Stimulated activated CD8-positive, alpha-beta memory T cell treated with anti-CD3 and anti-CD28 coated beads, Interleukin-7, amount 100 ng/mL, for 48 hours (primary cell): ENCODE results near the gene DPH6.

Experiments used
- DNase-seq, 2 donors: peaks; one replicate each; pipeline ENCODE4 v3.0.0-alpha.2; 2020; ENCODE audit warnings: low read depth in 1 of 2; ENCODE audit errors: extremely low read depth in 1 of 2

Gene DPH6

DNA sequence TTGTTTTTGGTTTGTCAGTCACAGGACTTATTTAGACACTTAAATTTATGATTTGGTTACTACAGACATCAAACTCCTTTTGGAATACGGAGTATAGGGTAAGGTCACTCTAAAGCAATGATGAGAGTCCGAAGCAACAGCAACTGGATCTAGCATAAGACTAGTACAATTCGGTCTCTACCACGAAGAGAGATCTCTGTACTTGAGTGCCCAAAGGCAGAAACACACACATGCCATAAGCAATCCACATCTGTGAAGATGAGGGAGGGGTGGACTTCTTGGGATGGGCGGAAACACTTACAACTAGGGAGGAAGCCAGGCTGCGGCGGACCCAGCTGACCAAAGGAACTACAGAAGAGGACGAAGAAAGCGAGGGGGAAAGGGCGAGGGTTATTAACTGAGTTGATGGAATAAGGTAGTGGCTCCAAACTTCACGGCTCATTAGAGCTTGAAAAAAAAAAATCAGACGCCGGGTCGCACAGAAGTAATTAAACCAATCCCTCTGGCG is 595 bp downstream of the DPH6 start:
- DNase-seq: no peak

DNA sequence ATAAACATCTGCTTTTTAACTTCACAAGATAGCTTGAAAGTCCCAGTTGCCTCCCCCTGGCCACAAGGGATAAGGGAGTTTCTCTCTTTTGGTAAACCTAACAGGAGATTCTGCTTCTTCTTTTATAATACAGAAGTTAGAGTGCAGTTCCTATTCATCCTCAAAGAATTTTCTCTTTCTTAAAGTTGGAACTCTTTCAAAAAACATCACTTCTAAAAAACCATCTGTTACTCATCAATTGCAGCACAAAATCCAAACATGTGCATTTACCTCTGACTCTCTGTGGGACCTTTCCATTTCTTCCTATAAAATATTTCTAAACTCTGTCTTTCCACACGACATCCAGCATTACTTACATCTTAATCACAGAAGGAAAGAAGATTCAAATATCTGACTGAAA is 5.1 kb downstream of the DPH6 start:
- no peak for DNase-seq

DNA sequence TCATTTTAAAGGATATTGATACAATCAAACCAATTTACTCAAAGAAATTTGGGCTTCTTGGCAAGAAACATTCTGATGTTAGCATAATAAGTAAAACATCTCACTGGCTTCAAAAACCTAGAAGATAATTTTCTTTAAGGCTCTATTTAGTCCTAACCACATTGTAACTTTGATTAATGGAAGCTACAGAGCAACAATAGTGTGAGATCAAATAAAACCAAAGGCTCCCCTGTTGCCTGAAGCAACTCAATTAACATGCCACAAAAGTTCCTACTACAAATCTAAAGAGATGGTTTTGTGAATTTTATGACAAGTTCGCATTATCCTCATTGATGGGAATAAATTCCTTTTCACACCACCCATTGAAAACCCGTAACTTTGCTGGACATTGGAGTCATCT is 5.9 kb downstream of the DPH6 start:
- DNase-seq: no peak

DNA sequence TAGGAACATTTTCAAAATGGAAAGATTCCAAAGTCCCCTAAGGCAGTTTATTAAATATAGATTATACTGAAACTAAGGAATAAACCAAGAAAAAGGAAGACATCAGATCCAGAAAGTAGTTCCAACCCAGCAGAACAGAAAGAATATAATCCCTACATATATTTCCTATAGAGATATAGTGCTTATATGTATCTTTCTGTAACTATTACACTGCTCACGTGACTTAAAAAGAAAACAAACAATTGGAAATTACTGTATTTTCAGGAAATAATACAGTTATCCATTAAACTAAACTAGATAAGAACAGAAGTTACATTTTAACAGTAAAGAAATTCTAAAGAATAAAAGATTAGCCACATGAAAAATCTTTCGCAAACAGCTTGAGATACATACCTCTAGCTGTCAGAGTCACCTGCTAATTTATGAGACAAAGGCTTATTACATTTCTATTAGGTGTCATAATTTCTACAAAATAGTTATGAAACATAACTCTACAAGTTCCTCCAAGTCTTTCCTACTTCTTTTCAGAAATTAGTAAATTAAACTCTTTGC is 10.5 kb downstream of the DPH6 start:
- DNase-seq: no peak

DNA sequence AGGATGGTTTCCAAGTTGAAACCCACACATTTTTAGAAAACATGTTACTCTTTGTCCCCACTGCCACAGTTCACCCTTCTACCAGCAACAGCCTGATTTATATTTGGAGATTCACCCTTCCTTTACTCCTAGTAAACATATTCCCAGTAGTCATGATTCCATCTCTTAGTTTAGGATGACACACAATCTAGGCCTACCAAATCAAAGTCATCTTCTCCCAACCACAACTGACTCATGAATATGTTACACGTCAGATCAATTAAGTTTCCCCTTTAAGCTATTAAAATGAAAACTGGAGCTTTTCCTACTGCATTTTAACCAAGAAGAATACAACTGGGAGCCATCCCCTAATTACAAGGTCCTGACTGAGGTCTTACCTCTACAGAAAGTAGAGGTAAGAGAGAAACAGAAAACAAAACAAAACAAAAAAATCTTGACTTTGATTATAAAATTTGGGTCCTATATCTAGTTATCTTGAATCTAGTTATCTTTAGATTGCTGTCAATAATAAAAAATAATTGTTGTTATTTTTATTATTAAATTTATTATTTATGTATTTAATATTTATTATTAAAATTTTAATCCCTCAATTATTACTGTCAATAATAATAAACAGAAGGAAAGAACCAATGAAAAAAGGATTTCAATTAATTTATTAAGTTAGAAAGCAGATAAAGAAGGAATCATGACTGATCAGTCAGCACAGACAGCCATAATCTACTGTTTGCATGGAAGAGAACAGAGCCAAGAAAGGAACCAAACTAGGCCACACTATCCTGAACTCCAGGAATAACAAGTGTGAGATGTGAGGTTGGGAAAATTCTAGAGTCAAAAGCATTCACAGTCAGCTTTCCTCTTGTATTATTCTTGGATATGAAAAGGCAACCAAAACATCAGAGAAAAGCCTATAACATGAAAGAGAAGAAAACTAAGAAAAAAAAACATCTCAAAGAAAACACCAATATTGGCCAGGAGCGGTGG is 12.5 kb downstream of the DPH6 start:
- DNase-seq: no peak

DNA sequence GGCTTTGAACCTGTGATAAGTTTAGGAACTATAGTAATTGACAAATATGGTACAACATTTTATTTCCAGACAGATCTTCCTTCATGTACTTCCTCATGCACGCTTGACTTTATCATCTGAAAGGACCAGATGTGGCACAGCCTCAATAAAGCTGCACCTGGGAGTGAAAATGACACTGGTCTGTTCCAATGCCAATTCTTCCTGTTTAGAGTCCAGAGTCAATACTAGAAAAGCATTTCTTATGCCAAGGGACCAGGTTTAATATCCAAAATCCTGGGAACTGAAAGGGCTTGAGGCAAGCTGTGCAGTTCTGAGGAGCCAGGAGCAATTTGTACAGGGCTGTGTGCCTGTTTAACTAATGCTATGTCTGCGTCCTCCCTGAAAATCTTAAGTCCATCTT is 15.3 kb downstream of the DPH6 start:
- no peak for DNase-seq

DNA sequence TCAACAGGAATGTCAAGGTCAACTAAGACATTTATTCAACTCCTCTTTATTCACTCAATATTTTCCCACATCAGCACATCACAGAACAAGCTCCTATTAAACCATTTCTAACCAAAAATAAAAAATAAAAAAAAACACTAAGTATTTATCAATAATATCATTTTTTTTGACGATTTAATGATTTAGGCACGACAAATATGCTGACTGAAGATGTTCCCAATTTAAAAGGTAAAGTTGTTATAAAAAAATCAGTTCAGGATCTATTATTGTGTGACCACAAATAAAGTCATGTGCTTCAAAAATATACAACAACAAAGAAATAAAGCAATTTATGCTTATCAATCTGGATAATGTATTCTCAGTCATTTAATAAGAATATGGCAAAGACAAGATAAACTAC is 16.2 kb downstream of the DPH6 start:
- no peak for DNase-seq

GRCh38 chr15:35522061-35522460 is 23.9 kb downstream of the DPH6 start:
- DNase-seq: no peak

DNA sequence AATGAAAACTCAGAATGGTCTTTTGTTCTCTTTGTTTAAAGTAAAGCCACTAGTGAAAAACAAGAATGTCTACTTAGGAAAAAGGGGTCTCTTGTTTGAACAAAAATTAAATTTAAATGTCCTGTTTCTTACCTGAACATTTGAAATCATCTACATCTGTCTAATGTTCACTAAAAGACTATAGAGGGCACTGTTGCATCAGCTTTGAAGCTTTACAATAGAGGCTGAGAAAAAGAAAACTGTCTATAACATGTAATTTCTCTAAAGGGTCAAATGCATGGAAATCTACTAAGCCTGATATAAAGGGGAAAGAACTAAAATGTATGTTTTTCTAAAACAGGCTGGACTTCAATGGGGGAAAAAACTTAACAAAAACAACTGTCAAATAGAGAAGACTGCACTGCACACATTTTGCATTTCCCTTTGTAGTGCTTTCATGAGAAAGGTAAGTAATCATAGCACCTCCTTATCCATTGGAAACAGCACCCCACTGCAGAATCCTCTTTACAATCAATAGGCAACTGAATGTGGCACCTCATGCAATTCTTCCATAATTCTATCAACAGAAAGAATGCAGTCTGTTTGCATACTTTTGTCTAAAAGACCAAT is 26.3 kb downstream of the DPH6 start:
- no peak for DNase-seq

- DNase-seq: no peak
These were observed 26.9 kb downstream of the DPH6 start for GRCh38 chr15:35519052-35519451.

GRCh38 chr15:35514759-35515158 is 31.2 kb downstream of the DPH6 start:
- no peak for DNase-seq

DNA sequence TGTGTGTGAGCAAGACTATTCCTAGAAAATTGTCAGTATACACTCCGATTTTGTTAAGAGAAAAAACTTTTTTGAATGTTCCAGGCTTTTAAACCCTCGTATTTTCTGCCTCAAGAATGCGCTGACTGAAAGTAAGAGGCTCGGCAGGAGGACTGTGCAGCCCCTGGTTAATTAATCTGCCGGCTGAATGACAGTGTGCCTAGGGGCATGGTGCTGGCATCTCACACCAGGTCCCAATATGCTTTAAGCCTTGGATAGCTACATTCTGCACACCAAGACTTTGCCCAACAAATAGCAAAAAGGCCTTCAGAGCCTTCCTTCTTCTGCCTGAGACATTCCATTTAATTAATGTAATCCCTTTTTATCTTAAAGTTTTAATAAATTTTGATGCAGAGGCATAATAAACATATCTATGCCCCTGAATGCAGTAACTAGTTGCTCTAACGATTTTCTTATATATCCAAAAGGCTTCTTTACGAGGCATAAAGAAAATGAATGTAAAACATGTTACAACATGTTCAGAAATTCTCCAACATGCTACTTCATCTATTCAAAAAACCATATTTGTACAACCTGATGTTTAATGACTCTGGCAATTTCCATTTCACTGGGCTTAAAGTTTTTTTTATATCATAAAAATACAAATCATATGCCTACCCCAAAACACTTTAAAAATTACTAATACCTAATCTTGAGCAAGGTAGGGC is 37.9 kb downstream of the DPH6 start:
- DNase-seq: no peak

GRCh38 chr15:35506272-35506870 is 39.6 kb downstream of the DPH6 start:
- DNase-seq: no peak

- DNase-seq: no peak
These were observed 40.2 kb downstream of the DPH6 start for GRCh38 chr15:35505809-35506208.

DNA sequence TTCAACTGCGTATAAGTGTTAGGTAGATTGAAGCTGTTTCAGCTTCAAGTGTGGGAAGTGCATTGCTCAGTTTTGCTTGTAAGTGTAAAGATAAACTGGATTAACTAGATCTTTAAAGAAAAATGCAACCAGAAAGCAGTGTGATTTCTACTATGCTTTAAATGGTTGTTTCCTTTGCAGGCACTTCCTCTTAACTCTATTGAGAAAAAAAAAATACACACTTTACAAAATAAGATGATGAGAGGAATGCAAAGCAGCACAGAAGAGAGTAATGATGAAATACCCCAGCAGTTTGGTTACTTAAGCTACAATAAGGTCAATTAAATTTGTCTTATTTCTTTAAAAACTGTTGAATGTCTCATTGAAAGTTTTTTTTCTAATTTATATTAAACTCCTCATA is 40.8 kb downstream of the DPH6 start:
- no peak for DNase-seq

- DNase-seq: no peak
These were observed 46.2 kb downstream of the DPH6 start for GRCh38 chr15:35499723-35500122.

- DNase-seq: no peak
These were observed 49.4 kb downstream of the DPH6 start for GRCh38 chr15:35496585-35496984.

GRCh38 chr15:35495080-35495479 is 50.9 kb downstream of the DPH6 start:
- no peak for DNase-seq

- no peak for DNase-seq
These were observed 54.0 kb downstream of the DPH6 start for GRCh38 chr15:35491999-35492398.

- no peak for DNase-seq
These were observed 54.8 kb downstream of the DPH6 start for GRCh38 chr15:35491173-35491572.

GRCh38 chr15:35490511-35490910 is 55.5 kb downstream of the DPH6 start:
- DNase-seq: no peak
